ENCODE results near the gene MICU2. TPM values are rescaled to one million over a fixed set of nuclear protein-coding genes. Genes with fewer than 3 reads are reported as not detected.

The MICU2 gene
- total and polyA plus RNA-seq, 10 of the 15 experiments (the other 5 are each of a cell fraction or from before 2014, with no cell fraction given) = 17.7 to 56.6 (median 43.8) TPM

GRCh38 chr13:21537105-21537504 lies 66.9 kb downstream of the MICU2 start:
- WGBS (ENCODE audit: insufficient coverage, insufficient replicate concordance, low lambda C conversion rate, missing lambda C conversion rate) = 100% methylated on average over 1 of the region's 1 CpG
- DNase-seq (ENCODE audit: low read depth, low spot score) (no peak), ATAC-seq (no peak), FAIRE-seq (no peak)
- POLR2A ChIA-PET = interaction anchor here (0.6 kb wide), 1 partner anchor 264 kb away, joined by 3 read pairs; no protein-coding TSS in a partner anchor
- intact Hi-C loops (cut with micrococcal nuclease; ENCODE audit: unreplicated experiment) (no loop called here), in situ Hi-C loops (cut with MboI) (no loop called here)
- TF ChIP-seq SMAD1 (IDR thresholded peaks at IDR 0.05; ENCODE audit: low read depth, partially characterized antibody) (no peak), HDAC6 (IDR thresholded peaks at IDR 0.05; ENCODE audit: unreplicated experiment) (no peak), LARP7 (IDR thresholded peaks at IDR 0.05) (no peak), CHD1 (IDR thresholded peaks at IDR 0.05; ENCODE audit: low read depth, low read length) (no peak), TARDBP (IDR thresholded peaks at IDR 0.05; ENCODE audit: borderline replicate concordance) (no peak), DPF2 (IDR thresholded peaks at IDR 0.05) (no peak), SMAD5 (IDR thresholded peaks at IDR 0.05; ENCODE audit: low read depth) (no peak), WRNIP1 (IDR thresholded peaks at IDR 0.05; ENCODE audit: borderline replicate concordance, low read depth, low read length) (no peak), MTA2 (IDR thresholded peaks at IDR 0.05; ENCODE audit: low read depth) (no peak), MYB (IDR thresholded peaks at IDR 0.05; ENCODE audit: borderline replicate concordance, low read depth, low read length) (no peak)
- TF ChIP-seq, protein P1, sequence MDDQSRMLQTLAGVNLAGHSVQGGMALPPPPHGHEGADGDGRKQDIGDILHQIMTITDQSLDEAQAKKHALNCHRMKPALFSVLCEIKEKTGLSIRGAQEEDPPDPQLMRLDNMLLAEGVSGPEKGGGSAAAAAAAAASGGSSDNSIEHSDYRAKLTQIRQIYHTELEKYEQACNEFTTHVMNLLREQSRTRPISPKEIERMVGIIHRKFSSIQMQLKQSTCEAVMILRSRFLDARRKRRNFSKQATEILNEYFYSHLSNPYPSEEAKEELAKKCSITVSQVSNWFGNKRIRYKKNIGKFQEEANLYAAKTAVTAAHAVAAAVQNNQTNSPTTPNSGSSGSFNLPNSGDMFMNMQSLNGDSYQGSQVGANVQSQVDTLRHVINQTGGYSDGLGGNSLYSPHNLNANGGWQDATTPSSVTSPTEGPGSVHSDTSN (IDR thresholded peaks at IDR 0.05; ENCODE audit: insufficient replicate concordance, low read depth, low read length) = no peak
- H3K27me3 ChIP-seq (replicated peaks in 1 of 2; ENCODE audit: control insufficient read depth in 2 of 2, insufficient read depth in 2 of 2, low read length in 1 of 2) = no peaks in the 10 kb centered on the region
- H2AFZ ChIP-seq (ENCODE audit: control insufficient read depth, low read depth, low read length) = no peak overlapping the region
- SMC1A ChIA-PET (ENCODE audit: uncharacterized antibody, unreplicated experiment) = interaction anchor here (0.9 kb wide), 1 partner anchor 1252 kb away, joined by 3 read pairs; no protein-coding TSS in a partner anchor
- no peaks in the 10 kb centered on the region; the same call in 1 of the 2 replicates for H3K79me2 ChIP-seq (ENCODE audit: control insufficient read depth, insufficient read depth, low read length)
- H3K4me2 ChIP-seq (ENCODE audit: control insufficient read depth, insufficient read depth) = no peak overlapping the region
- CTCF ChIA-PET = no interaction called here
- no peak overlapping the region for H3K27ac ChIP-seq (ENCODE audit: control insufficient read depth, insufficient read depth)
- H3K4me1 ChIP-seq (ENCODE audit: control insufficient read depth, insufficient read depth, low read length) = peaks cover 7% of the 10 kb centered on the region; the same call in 1 of the 2 replicates
- no peak overlapping the region for H3K9ac ChIP-seq (ENCODE audit: control insufficient read depth, insufficient read depth, low read length)
- no peak overlapping the region for H3K4me3 ChIP-seq
- no peaks in the 10 kb centered on the region for H4K20me1 ChIP-seq (ENCODE audit: control insufficient read depth, insufficient read depth)
- BruUV-seq (replicated peaks) = no TSS peak
- peaks cover 0 to 3% of the 10 kb centered on the region in 2 experiments; a peak in 2 of 4 replicates for H3K36me3 ChIP-seq (ENCODE audit: control insufficient read depth in 2 of 2, insufficient read depth in 2 of 2, low read length in 1 of 2)
- no peaks in the 10 kb centered on the region for H3K9me3 ChIP-seq (replicated peaks; ENCODE audit: control insufficient read depth, insufficient read depth, low read length)
- RAD21 ChIA-PET (ENCODE audit: unreplicated experiment) = no interaction called here

Measured in GM12878 (cell line).